Measurements from ENCODE around the gene EZH1.

- TF ChIP-seq CTCF (IDR thresholded peaks at IDR 0.05) (no peak), USF1 (CRISPR knock-in tag; IDR thresholded peaks at IDR 0.05) (no peak), CREM (CRISPR knock-in tag; IDR thresholded peaks at IDR 0.05) (no peak), GTF2I (CRISPR knock-in tag; conservative IDR thresholded peaks at IDR 0.05) (no peak), AFF4 (CRISPR knock-in tag; IDR thresholded peaks at IDR 0.05; ENCODE audit: borderline replicate concordance) (no peak)
Observed at GRCh38 chr17:42706732-42707131, 38.1 kb downstream of the EZH1 start.

Measured in WTC11 (cell line).